ENCODE measurements around the gene IGF2BP3.

Gene IGF2BP3

DNA sequence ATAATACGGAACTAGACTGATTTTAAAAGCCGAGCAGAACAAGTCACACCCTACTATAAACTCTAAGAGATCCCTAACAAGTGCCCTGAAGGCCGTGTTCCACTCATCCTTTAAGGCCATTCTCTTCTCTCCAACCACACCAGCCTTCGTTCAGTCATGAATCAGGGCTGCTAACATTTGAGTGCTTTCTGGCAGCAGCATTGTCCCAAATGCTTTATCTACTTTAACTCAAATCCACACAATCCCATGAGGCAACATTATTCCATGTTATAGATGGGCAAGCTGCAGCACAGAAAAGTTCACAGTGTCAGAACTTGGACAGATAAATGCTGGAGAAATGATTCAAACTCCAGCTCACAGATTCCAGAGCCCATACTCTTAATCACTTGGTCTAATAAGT lies 97.7 kb downstream of the IGF2BP3 start:
- DNase-seq: no peak

DNA sequence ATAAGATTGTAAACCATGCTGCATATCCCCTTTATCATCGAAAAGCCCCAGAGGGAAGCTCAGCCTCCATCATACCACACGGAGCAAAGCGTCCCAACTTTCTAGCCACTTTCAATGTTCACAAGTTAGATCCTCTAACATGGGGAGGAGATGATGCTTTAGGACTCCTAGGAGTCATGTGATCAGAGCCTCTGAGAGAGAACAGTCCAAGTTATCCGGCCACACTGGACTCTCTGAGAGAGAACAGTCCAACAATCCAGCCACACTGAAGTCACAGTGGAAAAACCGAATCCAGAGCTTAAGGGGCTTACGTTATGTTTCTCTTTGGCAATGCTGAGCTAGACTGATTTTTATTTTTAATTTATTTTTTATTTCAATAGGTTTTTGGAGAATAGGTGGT lies 98.6 kb downstream of the IGF2BP3 start:
- DNase-seq: no peak

DNA sequence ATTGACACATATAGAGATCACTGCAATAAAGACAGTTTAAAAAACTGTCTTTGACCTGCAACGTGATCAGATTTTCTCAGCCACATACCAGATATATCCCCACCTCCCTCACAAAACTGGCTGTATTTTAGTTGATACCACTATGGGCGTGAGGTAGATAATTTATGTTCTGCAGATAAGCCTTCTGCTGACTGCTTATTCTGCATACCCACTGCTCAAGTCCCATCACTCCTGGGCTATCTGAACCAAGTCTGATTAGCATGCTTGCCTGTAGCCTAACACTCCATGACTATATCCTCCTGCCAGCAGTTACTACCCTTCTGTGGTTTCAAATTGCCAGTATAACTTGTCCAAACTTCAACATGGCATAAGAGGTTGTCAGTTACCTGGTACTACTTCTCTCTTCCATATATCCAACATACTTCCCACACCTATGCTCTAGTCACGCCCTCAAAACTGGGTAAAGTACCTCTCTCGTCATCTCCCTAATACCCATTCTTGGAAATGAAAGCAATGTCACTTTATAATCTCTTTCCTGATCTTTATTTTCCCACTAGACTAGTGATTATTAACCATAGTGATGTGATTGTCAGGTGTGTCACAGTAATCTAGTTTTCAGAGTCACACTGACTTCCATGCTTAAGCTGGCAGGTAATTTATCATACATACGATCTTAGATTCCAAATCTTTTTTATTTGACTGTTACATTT lies 100.4 kb downstream of the IGF2BP3 start:
- no peak for DNase-seq

DNA sequence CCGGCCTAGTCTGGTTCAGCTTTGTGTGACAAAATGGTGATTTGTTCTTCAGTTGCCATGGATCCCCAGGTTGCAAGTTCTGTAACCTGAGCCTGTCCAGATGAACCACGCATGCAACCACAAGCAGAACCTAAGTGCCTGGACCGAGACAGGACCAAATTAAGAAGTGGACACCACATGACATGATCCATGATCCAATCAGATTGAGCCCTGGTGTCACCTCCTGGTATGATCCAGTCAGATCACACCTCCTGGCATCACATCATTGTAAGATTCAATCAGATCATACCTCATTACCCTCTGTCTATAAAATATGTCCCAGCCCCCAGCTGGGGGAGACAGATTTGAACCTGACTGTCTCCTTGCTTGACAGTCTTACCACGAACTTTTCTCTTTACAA lies 101.2 kb downstream of the IGF2BP3 start:
- DNase-seq: no peak

DNA sequence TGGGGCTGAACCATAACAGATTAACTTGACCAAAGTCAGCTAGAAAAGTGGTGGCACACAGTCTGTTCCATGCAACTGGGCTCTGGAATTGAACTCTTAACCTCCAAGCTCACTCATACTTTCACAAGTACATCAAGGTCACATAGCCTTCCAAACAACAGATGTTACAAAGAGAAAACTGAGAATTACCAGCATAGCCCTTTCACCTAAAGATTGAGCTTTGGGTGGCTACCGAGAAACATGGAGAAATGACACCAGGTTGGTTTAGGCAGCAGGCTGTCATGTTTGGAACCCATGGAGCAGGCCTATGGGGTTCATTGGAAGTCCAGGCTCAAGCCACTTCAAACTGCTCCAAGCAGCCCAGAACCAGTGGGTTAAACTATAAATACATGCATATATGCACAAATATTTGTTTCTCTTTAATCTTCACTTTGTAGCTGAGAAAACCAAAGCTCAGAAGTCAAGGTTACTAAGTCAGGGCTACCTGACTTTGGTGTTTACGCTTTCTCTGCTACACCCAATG lies 112.1 kb downstream of the IGF2BP3 start:
- DNase-seq: no peak

DNA sequence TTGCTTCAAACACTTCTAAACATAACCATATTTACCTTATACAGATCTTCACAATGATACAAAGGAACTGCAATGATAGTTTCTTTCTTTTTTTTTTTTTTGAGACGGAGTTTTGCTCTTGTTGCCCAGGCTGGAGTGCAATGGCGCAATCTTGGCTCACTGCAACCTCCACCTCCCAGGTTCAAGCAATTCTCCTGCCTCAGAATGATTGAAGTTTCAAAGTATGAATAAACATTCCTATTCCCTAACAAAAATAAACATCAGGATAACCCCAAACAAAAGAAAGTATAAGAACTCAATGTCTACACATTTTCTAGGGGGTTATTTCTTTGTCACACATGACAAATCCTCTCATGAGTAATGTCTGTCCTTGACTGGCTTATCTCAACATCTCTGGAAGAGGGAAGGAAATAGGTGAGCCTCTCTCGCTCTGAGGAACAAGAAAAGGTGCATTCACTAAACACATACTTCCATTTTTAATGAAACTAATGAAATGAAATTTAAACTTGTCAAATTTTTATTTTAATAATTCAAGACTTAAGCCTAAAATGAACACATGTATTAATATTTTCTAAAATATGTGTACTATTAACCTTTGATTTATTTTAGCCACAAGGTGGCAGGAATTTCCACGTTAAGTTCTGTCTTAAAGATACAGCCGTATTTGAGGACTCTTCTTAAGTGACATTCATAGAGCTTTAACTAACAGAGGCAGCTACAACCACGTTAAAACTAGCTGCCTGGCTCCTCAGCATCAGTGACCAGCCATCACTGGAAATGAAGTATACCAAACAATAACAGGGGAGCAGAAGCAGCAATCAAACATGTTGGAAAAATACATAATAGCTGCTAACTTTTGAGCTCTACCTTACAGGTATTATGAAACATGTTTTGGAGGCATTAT lies 112.8 kb downstream of the IGF2BP3 start:
- peak; percentile 31 for DNase-seq

DNA sequence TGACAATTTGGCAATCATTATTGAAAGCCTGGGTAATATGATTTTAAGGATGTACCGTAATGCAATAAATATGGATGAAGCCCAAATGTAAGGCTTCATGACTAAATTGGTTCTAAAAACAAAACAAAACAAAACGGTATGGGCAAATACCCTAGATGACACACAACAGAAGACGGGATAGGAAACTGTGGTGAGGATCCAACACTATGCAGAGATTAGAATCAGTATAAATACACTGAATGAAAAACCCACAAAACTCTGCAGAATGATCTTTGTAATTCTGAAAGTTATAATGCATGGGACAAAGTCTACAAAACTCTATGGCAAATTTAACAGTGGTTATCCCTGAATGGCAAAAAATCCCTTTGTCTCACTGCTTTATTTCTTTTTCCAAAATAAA lies 113.6 kb downstream of the IGF2BP3 start:
- DNase-seq: no peak

DNA sequence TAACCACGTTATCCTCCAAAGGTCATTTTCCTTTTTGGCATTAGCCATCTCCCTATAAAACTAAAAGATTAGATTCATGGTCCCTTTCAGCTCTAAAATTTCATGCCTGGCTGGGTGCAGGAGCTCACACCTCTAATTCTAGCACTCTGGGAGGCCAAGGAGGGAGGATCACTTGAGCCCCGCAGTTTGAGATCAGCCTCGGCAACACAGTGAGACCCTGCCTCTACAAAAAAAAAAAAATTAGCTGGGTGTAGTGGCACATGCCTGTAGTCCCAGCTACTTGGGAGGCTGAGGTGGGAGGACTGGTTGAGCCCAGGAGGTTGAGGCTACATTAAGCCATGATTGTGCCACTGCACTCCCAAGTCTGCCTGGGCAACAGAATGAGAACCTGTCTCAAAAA lies 114.1 kb downstream of the IGF2BP3 start:
- DNase-seq: no peak

DNA sequence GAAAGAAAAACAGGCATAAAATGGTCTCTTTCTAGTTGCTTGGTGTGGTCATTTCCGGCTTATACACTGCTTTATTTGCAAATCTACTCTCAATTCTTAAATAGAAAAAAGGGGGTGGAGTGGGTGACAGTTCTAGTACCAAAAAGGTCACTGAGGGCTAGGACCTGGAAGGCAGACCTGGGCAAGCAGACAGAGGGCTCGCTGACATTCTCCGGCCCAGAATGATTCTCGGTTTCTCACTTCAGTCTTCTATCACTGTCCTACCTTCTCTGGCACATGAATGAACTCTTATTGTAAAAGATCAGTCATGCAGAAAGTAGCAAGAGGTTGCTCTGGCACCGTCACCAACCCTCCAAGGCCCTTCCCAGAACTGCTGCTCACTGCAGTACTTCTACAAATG lies 117.1 kb downstream of the IGF2BP3 start:
- no peak for DNase-seq

DNA sequence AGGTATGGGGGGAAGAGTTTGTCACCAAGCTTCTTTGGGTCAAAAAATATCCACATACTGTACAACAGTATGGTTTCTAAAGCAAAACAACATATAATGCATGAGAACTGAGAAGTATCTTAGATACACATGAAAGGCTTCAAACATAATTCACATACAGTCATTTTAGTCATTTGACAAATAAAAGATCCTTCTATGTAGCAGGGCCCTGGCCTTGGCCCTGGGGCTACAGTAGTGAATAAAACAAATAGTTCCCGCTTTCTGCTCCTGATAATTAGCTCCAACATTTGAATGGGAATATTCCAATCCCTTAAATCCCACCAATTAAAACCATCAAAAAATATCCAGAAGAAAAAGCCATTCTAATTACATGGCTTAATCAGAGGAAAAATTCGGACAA lies 119.8 kb downstream of the IGF2BP3 start:
- no peak for DNase-seq

DNA sequence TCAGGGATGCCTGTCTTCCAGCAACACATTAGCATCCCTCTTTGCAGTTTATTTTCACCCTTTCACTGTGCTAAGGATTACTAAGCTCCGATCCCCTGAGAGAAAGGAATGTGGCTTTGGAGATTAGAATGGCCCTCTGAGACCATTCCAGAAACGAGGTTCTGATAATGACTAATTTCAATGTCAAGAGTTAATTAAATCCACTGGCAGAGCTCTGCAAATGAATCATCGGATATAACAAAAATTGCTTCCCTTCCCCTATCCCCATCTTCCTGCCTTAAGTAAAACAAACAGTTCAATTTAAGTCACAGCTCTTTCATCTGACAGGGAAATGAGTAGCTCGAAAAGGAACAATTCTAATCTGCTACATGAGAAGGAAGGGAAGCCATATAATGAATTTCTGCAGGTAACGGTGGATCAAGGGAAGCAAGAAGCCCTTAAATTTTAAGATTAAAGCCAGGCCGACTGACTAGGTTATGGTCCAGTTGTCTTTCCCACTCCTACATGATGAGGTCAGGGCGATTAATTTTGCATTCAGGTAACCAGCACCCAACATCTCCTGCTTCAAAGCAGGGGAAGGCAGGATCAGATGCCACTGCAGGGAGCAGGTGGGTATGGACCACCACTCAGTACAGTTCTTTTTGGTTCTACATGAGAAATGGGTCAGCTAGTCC lies 120.7 kb downstream of the IGF2BP3 start:
- DNase-seq: peak; percentile 38

DNA sequence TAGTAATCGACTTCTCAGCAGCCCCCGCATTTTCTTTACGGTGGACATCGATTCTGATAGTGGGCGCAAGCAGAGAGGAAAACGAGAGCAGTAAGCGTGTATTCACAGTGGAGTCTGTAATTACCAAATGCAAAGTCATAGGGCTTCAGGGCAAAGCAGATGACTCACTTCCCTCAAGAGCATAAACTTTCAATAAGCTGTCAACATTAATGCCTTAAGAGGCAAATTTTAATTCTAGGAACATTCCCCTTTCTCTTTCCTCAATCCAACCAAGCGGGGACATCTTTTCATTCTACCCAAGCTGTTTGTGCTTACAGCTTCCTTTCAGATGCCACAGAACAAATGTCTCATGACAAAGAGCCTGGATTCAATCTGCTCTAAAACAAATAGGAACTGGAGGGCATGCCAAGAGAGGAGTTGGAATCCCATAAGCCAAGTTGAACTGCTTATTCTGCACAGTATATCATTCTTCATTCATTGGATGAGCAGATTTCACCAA lies 122.6 kb downstream of the IGF2BP3 start:
- no peak for DNase-seq

DNA sequence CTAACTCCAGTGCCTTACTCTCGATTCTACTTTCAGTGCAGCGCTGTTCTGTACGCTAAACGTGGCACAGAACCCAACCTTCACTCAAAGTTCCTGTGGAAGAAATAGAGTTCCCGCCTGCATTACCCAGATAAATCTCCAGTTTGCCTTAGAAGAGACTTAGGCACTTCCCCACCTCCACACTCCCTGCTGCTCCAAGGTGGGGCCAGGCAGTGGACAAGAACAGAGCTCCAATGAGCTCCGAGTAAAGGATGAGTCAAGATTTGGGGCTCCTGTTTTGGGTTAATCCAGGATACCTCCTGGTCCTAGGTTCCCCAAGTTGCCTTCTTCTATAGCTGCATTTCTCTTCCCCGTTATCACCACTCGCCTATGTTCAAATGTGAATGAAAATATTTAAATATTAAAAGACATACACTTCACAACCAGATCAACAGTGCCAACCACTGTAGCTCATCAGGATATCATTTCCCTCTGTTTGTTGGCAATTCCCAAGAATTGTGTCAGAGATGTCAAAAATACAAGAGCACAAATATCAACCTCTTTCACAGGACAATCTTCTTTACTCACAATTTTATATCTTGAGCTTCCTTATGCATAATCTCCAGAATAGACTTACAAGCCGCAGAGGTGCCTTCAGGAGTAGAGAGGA lies 123.1 kb downstream of the IGF2BP3 start:
- DNase-seq: no peak

DNA sequence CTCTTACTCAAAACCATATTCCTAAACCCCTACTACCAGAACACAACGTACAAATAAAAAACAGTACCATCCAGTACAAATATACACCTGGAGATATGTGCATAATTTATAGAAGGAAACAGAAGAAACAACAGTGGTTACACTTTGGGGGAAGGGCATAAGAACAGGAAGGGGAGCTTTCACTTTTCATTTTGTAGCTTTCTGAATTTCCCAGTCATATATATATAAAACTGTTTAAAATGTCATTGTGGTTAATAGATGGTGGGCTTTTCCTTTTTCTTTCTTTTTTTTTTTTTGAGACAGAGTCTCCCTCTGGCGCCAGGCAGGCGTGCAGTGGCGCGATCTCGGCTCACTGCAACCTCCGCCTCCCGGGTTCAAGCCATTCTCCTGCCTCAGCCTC lies 124.0 kb downstream of the IGF2BP3 start:
- DNase-seq: no peak

DNA sequence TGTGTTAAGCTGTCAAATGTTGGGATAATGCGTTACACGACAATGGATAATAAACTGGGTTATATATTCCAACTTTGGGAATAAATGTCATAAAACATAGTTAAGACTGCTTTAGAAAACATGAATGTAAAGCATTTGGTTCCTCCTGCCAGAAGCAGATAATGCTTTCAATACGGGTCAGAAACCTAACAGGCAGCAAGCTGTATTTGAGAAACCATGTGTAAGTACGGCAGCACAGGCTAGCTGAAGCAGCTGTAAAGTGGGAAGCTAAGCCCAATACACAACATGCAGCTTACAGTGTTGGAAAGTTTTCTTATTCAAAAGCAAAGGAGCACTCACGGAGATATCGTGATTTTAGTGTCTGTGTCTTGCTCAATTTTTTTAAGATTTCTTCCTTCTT lies 124.7 kb downstream of the IGF2BP3 start:
- no peak for DNase-seq

DNA sequence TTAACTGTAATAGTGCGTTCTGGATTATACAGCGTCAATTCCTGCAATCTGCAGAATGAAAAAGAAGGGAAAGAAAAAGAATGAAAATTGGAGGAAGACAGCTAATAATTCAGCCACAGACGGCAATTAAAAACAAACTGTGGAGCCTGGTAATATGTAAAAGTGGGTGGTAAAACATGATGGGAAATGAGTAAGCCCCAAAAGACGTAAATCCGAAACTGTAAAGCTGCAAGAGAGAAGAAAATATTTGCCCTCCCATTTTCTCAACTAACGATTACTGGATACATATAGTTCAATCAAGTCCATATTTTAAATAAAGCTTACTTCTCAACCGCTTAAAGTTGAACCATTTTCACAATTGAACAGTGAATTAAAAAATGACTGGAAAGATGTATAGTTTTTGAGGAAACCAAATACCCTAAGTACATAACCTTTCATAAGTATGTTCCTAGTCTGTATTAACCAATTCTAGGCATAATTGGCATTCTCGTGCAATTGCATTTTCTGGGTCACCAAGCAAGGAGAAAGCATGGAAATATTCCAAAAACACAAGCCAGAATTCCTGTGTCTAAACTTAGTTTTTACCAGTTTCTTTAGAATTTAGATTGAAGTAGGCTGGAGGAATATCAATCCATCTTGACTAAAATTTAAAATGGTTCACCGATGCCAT lies 126.3 kb downstream of the IGF2BP3 start:
- DNase-seq: no peak

DNA sequence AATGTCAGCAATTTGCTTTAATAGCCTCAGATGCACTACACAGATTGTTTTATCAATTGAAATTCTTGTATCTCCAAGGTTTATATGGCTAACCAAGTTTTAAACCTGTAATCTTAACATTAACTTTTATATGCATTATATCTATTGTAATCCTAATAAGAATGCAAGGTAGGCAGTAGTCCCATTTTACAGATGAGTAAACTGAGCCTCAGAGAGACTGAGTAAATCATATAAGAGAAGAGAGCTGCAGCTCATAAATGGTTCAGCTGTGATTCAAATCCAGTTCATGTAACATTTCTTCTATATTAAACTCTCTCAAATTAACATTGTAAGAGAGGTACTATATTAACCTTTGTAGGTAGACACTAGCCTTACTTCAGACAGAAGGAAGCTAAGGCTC lies 127.2 kb downstream of the IGF2BP3 start:
- DNase-seq: no peak

DNA sequence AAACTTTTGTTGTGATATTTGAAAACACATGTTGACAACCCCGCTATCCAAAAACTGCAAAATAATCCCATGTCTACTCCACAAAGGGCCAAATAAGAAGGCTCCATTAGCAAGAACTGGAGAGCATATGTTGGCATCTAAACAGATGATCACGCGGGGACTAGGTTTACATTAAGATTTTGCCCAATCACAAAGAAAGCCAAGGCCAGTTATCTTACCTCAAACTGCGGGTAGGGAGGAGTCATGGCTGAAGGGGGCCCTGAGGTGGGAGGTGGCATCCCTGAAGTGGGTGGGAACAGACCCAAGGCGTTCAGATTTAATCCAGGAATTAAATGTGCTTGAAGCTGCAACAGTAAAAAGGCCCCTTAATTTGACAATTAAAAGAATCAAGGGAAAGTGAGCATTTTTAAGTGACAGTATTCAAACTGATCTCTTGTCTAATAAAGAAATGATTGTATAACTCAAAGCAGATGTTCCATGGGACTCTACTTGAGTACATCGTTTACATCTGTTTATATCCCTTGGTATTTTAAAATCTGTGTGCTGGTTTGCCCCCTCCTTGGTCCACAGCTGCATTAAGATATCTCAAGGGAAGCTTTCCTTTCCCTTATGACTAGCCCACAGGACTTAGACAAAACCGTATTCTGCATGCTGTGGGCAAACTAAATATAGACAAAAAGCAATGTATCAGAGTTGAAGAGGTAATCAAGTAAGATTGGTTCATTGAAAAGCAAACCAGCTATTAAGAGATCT lies 128.3 kb downstream of the IGF2BP3 start:
- no peak for DNase-seq

DNA sequence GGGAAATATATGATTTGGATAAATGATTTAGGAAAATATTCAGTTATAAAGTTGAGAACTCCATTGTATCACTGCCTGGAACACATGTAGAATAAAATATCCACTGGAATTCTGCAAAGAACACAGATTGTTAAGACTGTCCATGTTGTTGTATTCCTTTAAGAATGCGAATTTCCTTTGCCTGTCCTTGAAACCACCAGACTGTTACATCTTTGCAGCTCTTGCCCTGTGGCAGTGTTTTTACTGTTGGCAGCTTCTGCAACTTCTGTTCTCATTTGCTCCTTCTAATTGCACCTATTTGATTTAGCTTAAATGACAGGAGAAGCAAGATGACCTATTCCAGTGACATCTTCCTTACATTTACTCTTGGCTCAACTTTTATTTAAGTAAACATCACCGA lies 131.4 kb downstream of the IGF2BP3 start:
- no peak for DNase-seq

DNA sequence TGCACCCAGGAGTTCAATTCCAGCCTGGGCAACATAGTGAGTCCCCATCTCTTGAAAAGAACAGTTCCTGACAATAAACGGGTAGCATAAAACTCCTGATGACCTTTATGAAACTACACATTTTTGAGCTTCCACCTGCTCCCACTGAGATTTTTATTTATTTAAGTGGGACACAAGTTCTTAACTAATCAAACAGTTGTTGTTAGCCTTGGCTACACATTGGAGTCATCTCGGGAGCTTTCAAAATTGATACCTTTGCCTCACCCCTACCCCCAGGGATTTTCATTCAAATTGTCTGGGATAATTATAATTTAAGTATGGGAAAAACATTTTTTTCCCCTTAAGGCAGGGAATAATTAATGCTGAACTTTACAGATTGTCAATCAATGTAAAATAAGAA lies 131.9 kb downstream of the IGF2BP3 start:
- no peak for DNase-seq

DNA sequence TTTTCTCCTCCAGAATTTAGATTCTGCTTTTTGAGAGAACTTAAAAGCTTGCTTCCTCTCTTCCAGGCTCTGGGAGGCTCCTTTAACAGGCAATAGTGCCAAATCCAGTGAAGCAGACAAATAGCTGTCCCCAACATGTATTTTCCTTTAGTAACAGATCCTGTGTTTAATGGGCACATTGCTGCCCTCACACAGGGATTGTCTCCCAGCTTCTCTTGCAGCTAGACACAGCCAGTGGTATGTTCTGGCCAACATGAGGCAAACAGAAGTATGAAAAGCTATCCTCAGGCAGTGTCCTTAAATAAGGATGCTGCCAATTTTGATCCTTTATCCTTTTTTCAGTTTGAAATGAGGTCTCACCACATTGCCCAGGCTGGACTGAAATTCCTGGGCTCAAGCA lies 132.9 kb downstream of the IGF2BP3 start:
- DNase-seq: no peak

Data from NCI-H82 (cell line).